ENCODE measurements around the gene RHOA. TPM values are rescaled to one million over a fixed set of nuclear protein-coding genes. Genes with fewer than 3 reads are reported as not detected.

RHOA gene
- total RNA-seq, 6 experiments from 2014 or later: 142 to 251 (median 171) TPM

DNA sequence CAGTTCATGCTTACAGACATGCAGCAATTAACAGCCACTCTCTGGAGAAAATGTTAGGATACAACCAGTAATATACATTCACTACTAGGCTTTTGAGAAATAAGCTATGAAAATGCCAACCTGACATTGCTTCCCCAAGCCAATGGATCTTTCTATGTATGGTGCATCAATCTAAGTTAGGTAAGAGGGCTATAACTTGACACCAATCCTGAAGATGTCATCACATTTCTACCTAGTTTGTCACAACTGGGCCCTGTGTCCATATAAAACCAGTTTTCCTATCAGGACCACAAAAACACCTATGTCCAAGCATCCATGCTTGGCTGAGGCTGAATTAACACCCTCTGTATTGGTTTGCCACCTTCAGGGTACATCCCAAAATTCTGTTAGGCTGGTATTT, 39.8 kb downstream of the RHOA start:
- TF ChIP-seq, protein P1, sequence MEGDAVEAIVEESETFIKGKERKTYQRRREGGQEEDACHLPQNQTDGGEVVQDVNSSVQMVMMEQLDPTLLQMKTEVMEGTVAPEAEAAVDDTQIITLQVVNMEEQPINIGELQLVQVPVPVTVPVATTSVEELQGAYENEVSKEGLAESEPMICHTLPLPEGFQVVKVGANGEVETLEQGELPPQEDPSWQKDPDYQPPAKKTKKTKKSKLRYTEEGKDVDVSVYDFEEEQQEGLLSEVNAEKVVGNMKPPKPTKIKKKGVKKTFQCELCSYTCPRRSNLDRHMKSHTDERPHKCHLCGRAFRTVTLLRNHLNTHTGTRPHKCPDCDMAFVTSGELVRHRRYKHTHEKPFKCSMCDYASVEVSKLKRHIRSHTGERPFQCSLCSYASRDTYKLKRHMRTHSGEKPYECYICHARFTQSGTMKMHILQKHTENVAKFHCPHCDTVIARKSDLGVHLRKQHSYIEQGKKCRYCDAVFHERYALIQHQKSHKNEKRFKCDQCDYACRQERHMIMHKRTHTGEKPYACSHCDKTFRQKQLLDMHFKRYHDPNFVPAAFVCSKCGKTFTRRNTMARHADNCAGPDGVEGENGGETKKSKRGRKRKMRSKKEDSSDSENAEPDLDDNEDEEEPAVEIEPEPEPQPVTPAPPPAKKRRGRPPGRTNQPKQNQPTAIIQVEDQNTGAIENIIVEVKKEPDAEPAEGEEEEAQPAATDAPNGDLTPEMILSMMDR (IDR thresholded peaks at IDR 0.05): no peak
- no peak for TF ChIP-seq POLR2A (IDR thresholded peaks at IDR 0.05)
- ATAC-seq (no peak), DNase-seq (no peak)
- Histone ChIP-seq H3K4me3 (no peak overlapping the region), H3K27me3 (no peaks in the 10 kb centered on the region), H3K36me3 (peaks cover 0 to 55% (median 23%) of the 10 kb centered on the region in 4 donors), H3K27ac (no peak overlapping the region), H3K9me3 (no peaks in the 10 kb centered on the region), H3K4me1 (peaks cover 0 to 12% (median 0%) of the 10 kb centered on the region in 4 donors)
- intact Hi-C loops (cut with DNase I): no loop called here

DNA sequence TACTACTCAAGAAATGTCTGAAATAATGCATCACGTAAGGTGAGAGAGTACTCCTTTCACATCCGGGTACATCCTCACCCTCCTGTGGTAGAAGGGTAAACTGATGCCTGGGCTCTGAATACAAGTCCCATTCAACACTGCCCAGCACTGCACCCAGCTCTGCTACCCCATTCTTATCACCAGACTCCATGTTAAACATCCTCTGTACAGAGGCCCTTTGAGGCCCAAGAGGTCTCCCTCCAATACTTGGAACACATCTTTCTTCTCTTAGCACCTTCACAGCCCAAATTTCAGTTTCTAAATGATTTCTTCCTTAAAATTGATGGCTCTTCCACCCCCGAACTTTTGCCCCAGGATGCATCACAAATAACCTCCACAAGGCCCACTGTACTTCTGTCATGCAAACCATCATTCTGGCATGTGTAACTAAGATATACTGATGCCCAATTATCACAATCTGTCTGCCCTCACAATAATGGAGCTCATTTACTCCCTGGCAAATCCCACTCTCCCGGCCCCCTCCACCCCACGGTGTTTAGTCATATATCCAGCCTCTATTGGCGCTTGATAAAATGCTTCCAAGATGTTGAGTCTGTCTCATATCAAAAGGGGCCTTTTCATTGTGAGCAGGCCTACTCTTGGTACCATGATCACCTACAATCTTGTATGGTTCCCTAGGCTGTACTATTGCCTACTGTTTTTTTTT, 41.0 kb downstream of the RHOA start:
- Histone ChIP-seq H3K27me3 (no peaks in the 10 kb centered on the region), H3K36me3 (peaks cover 0 to 62% (median 27%) of the 10 kb centered on the region in 4 donors), H3K9me3 (no peaks in the 10 kb centered on the region), H3K4me1 (peaks cover 0 to 12% (median 0%) of the 10 kb centered on the region in 4 donors), H3K4me3 (no peak overlapping the region), H3K27ac (no peak overlapping the region)
- intact Hi-C loops (cut with DNase I): no loop called here
- WGBS (ENCODE audit: insufficient coverage, low coverage, low lambda C conversion rate, missing lambda C conversion rate): 92% methylated on average over 4 of the region's 6 CpGs
- TF ChIP-seq POLR2A (IDR thresholded peaks at IDR 0.05): no peak
- TF ChIP-seq, protein P1 (IDR thresholded peaks at IDR 0.05): no peak
- ATAC-seq: no peak
- DNase-seq: no peak

DNA sequence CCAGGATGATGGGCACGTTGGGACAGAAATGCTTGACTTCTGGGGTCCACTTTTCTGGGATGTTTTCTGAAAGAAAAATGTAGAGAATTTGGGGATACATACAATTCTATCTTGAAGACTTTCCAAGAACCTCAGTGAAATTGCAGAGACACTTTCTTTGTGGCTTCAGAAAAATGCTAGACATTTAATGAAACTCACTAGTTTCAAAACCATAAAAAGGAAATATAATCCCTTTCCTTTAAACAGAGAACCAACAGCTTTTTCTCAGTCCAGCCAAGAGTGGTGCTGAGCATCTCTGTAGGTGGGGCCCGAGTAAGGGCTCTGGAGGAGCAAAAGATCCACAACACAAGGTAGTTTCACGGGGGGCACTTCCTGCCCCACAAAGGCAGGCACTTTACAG, 49.2 kb downstream of the RHOA start:
- no CpG with 5 or more reads among the region's 3 CpGs for WGBS (ENCODE audit: insufficient coverage, low coverage, low lambda C conversion rate, missing lambda C conversion rate)
- TF ChIP-seq, protein P1 (IDR thresholded peaks at IDR 0.05): no peak
- no peak for TF ChIP-seq POLR2A (IDR thresholded peaks at IDR 0.05)
- Histone ChIP-seq H3K9me3 (no peaks in the 10 kb centered on the region), H3K27me3 (no peaks in the 10 kb centered on the region), H3K36me3 (peaks cover 0 to 70% (median 34%) of the 10 kb centered on the region in 4 donors), H3K4me3 (no peak overlapping the region), H3K4me1 (peaks cover 0 to 12% (median 7%) of the 10 kb centered on the region in 4 donors), H3K27ac (no peak overlapping the region)
- ATAC-seq (no peak), DNase-seq (no peak)
- intact Hi-C loops (cut with DNase I): no loop called here

DNA sequence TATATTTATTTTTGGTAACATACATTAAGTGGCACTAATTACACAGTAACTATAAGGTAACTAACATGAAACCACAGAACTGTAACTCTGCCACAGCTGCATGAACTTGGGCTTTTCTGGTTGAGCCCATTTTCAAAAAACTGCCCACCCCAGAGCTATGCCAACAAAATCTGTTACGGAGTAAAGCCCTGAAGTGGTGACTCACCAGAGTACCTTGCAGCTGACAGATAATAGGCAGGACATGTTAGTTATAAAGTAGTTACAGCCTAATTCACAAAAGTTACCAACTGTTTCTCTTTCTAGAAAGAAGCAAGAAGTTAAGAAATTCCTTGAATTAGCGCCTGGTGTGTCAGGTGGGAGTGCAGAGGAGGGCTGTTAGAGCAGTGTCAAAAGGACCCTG, 52.2 kb downstream of the RHOA start:
- Histone ChIP-seq H3K9me3 (no peaks in the 10 kb centered on the region), H3K4me3 (no peak overlapping the region), H3K4me1 (peaks cover 0 to 14% (median 12%) of the 10 kb centered on the region in 4 donors), H3K36me3 (peaks cover 0 to 69% (median 29%) of the 10 kb centered on the region in 4 donors), H3K27me3 (no peaks in the 10 kb centered on the region), H3K27ac (no peak overlapping the region)
- intact Hi-C loops (cut with DNase I): no loop called here
- DNase-seq (no peak), ATAC-seq (no peak)
- WGBS (ENCODE audit: insufficient coverage, low coverage, low lambda C conversion rate, missing lambda C conversion rate): 75% methylated on average over 2 of the region's 2 CpGs
- no peak for TF ChIP-seq POLR2A (IDR thresholded peaks at IDR 0.05)
- TF ChIP-seq, protein P1 (IDR thresholded peaks at IDR 0.05): no peak

Measured in right lobe of liver (tissue), 6 donors.